UCSD-AML1 (cell line): ENCODE results near the gene CCDC102A.

Experiments
- DNase-seq: peaks from one replicate; lab custom pipeline; 2025; ENCODE audit not compliant: unreplicated experiment; lab: John Stamatoyannopoulos, UW

Gene CCDC102A

DNA sequence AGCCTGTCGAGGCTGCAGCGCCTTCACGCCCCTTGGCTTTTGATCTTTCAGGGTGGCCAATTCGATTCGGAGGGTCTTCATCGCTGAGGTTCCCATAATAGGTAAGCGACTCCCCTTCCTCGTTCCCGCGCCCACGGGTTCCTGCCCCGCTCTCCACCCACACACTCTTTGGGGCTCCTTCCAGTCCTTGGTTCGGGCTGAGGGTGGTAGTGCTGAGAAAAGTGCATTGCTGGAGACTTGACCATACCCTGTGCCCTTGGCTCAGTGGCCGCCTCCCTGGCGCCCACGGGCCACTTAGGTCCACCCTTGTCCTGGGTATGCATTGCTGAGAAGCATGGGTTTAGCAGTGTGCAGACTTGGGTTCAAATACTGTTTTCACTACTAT is 73.4 kb downstream of the CCDC102A start:
- no peak for DNase-seq

DNA sequence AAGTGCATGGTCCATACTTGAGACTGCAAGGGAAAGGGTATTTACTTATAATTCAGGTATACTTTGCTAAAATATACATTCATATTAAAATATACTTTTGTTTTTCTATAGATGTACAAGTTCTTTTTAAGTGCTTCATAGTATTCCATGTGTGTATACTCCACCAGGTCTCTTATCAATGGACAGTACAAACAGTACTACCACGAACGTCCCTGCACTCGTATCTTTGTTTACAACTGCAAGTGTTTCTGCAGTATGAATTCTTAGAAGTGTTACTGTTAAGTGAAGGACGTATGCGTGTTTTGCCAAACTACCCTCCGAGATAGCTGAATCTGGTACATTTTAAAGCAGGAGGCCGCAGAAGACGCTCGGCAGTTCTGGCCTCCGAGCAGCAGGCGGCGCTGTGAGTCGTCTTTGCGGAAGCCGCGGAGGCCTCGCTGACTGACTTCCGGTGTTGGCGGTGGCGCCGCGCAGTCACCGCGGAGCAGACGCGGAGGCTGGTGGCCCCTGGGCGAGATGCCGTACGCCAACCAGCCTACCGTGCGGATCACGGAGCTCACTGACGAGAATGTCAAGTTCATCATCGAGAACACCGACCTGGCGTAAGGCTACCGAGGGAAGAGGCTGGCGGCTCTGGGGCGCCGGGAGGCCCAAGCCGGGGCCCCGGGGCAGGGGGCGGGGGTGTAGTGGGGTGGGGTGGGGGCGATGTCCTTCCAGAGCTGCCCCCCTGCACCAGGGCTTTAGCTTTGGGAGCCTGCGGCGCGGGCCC is 74.0 kb downstream of the CCDC102A start, which contains the start of gene POLR2C:
TSS of gene POLR2C (plus strand) at position 471 of the 769 bp plus-strand sequence. CDS start at position 517, 46 bp downstream.
- DNase-seq = peak; percentile 88
